HG02943 (cell line): ENCODE results near the gene PLA2G2D.
A peak's percentile ranks its signal among the peaks of the same experiment; 100 is the strongest.

Experiments
- ATAC-seq: cut with Tn5 transposase; IDR thresholded peaks from one replicate; pipeline ENCODE4 v1.9.1; 2021; ENCODE audit warnings: mild to moderate bottlenecking, low read depth, moderate library complexity; ENCODE audit not compliant: unreplicated experiment

PLA2G2D gene

GRCh38 chr1:20119347-20119746 lies at the start of gene PLA2G2D:
PLA2G2D (minus strand) TSS chr1:20119536; CDS start chr1:20119498, 38 bp downstream.
- ATAC-seq, result no peak

GRCh38 chr1:20168564-20169491 lies 49.5 kb upstream of the PLA2G2D start:
- no peak for ATAC-seq

GRCh38 chr1:20167126-20167525 lies 47.8 kb upstream of the PLA2G2D start:
- ATAC-seq, result no peak

- no peak for ATAC-seq
Observed at GRCh38 chr1:20166051-20166450, 46.7 kb upstream of the PLA2G2D start.

GRCh38 chr1:20165522-20165951 lies 46.2 kb upstream of the PLA2G2D start:
- ATAC-seq, result no peak

- no peak for ATAC-seq
Observed at GRCh38 chr1:20164694-20165202, 45.4 kb upstream of the PLA2G2D start.

GRCh38 chr1:20160034-20160433 lies 40.7 kb upstream of the PLA2G2D start:
- no peak for ATAC-seq

- no peak for ATAC-seq
Observed at GRCh38 chr1:20158358-20159070, 39.2 kb upstream of the PLA2G2D start.

GRCh38 chr1:20154301-20154831 lies 35.0 kb upstream of the PLA2G2D start:
- no peak for ATAC-seq

GRCh38 chr1:20153000-20153418 lies 33.7 kb upstream of the PLA2G2D start:
- ATAC-seq, result no peak

- ATAC-seq, result no peak
Observed at GRCh38 chr1:20152599-20152930, 33.2 kb upstream of the PLA2G2D start.

GRCh38 chr1:20151906-20152598 lies 32.7 kb upstream of the PLA2G2D start:
- ATAC-seq, result peak; percentile 63

GRCh38 chr1:20150969-20151368 lies 31.6 kb upstream of the PLA2G2D start:
- no peak for ATAC-seq

- no peak for ATAC-seq
Observed at GRCh38 chr1:20150326-20150705, 31.0 kb upstream of the PLA2G2D start.

- ATAC-seq, result no peak
Observed at GRCh38 chr1:20149601-20150325, 30.4 kb upstream of the PLA2G2D start.

GRCh38 chr1:20148571-20149500 lies 29.5 kb upstream of the PLA2G2D start:
- no peak for ATAC-seq

- ATAC-seq, result no peak
Observed at GRCh38 chr1:20147846-20148570, 28.7 kb upstream of the PLA2G2D start.
